Stimulated activated CD4-positive, alpha-beta T cell treated with anti-CD3 and anti-CD28 coated beads, Interleukin-4, amount 100 ng/mL, for 24 hours (primary cell): Measurements from ENCODE around the gene NME9.
A peak's percentile ranks its signal among the peaks of the same experiment; 100 is the strongest.

Source experiments
- DNase-seq: peaks from one replicate; pipeline ENCODE4 v3.0.0-alpha.2; 2020

NME9 gene

GRCh38 chr3:138332472-138333073 lies 2.9 kb upstream of the NME9 start:
- DNase-seq: no peak

- DNase-seq: no peak
Measured at GRCh38 chr3:138331143-138331894, 1.7 kb upstream of the NME9 start.

DNA sequence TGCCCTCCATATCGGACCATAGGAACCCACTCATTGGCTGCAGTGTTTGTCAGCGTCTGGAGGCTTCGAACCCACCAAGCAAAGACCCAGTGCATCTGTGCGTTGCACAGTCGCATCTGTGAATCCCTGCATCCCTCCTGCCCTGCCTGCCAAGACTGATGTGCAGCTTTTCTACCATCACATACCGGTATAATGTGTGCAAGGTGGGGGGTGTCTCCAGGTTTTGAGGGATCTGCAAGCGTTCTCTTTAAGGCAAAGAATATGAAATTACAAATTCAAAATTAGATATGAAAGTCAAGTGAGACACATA lies 288 bp upstream of the NME9 start:
- DNase-seq: no peak

DNA sequence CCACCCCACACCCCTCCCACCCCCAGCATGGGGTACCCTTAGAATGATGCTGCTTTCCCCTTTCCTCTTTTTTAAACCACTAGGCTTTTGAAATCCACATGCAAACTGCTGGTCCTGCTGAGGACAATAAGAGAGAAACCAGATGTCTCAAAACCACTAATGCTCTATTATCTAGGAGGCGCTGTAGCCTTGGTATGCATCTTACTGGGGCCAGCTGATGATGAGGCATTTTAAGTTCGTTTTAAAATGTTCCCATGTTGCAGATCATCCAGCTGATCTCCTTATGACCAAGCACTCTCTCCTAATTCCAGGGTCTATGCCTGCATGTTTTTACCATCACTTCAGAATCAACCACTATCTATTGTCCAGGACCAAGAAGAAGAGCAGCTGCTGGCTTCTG lies 1.3 kb downstream of the NME9 start:
- no peak for DNase-seq

DNA sequence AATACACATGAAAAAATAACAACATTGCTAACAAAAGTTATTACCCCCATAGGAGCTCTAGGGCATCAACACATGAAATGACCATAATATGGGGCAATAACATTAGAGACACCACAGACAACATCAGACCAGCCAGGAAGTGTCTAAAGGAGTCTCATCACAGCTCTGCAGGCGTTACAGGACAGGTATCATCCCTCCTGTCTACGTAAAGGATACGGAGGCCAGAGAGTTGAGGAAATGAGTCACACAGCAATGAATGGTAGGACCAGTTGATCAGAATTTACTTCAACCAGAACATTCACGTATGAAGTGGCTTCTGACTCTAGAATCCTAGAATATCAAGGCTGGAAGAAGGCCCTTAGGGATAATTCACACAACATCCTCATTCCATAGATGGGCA lies 1.8 kb downstream of the NME9 start:
- no peak for DNase-seq

DNA sequence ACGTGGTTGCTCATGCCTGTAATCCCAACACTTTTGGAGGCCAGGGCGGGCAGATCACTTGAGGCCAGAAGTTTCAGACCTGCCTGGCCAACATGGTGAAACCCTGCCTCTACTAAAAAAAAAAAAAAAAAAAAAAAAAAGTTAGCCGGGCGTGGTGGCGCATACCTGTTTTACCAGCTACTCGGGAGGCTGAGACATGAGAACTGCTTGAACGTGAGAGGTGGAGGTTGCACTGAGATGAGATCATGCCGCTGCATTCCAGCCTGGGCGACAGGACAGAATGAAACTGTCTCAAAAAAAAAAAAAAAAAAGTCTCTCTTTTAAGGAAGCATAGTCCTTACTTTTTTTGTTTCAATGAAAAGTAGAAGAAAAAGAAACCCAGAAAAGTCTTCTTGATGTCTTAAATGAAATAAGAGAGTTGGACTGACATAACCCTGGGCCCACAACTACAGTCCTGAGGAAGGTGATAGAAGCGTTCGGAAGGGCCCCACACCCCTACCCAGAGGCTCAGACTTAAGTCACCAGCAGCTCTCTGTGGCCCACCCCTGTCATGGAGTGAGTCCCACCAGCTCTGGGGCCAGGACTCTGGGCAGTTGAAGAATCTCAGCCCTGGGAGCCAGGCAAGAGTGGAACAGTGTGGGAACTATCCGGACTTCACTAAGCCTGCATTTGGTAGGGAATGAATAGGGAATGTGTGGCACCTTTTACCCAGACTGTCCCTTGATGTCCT lies 2.6 kb downstream of the NME9 start:
- DNase-seq: no peak

- DNase-seq: no peak
Measured at GRCh38 chr3:138325990-138326389, 3.7 kb downstream of the NME9 start.

- no peak for DNase-seq
Measured at GRCh38 chr3:138323971-138324370, 5.7 kb downstream of the NME9 start.

DNA sequence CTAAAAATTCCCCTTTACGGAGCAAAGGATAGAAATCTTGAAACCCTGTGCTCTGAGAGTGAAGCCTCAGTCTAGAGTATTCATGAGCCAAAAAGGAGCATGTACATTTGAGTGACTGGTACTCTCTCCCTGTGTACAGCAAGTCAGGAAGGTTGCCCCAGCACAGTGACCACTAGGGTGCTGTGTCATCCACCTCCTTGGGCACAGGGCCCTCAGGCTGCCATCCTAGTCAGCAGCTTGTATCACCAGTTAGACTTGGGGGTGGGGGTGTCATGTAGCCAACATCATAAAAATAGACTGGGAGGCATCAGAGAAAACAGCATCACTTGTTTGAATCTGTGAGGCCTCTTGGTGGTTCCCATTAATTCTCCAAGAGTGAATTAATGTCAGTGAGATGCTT lies 12.0 kb downstream of the NME9 start:
- no peak for DNase-seq

- no peak for DNase-seq
Measured at GRCh38 chr3:138314751-138315150, 14.9 kb downstream of the NME9 start.

DNA sequence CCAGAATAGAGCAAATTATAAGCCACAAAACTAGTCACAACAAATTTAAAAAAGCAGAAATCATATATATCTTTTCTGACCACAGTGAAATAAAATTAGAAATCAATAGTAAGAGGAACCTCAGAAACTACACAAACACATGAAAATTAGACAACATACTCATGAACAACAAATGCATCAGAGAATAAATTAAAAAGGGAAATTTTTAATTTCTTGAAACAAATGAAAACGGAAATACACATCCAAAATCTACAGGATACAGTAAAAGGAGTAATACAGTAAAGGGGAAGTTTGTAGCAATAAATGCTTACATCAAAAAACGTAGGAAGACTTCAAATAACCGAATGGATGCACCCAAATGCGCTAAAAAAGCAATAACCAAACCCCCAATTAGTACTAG lies 19.2 kb downstream of the NME9 start:
- DNase-seq: no peak

DNA sequence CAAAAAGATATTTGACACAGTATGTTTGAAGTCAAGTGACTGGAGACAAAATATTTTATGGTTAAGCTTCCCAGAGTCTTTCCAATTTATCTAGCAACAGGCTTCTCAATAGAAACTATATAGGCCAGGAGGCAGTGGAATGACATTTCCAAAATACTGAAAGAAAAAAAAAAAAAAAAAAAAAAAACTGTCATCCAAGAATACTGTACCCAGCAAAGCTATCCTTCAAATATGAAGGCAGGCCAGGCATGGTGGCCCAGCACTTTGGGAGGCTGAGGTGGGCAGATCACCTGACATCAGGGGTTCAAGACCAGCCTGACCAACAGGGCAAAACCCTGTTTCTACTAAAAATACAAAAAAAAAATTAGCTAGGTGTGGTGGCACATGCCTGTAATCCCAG lies 20.9 kb downstream of the NME9 start:
- no peak for DNase-seq

- DNase-seq: no peak
Measured at GRCh38 chr3:138307899-138308298, 21.8 kb downstream of the NME9 start.

DNA sequence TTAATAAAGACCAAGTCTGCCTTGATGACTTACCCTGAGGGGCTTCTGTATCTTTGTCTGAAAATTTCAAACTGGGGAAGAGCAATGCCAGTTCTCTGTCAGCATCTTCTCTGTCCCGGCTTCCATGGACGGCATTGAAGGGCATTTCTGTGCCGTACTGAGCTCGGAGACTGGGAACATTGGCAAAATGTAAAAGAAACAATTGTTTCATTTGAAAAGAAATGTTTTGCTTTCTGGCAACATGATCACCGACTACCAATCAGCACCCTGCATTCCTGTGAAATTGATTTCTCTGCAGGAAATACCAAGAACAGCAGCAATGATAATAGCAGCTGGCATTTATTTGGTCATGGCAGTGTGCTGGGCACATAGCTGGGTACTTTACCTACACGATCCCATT lies 26.2 kb downstream of the NME9 start:
- DNase-seq: no peak

GRCh38 chr3:138300647-138301046 lies 29.0 kb downstream of the NME9 start:
- no peak for DNase-seq

DNA sequence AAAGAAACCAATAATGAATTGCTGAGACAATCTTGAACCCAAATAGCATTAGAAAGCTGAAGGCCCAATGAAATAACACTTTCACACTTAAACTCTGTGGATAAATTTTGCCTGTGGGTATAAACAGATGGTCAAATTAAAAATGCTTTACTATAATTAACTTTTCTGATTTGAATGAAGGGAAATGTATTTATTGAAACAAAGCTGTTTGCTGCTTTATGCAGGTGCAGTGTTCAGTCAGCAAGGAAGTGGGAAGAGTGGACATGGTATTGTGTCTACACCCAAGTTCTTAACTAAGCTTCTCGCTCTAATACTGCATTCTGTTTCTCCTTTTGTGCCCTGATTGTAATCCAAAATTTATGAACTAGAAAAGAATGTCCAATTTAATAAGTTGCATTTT lies 31.8 kb downstream of the NME9 start:
- DNase-seq: no peak

DNA sequence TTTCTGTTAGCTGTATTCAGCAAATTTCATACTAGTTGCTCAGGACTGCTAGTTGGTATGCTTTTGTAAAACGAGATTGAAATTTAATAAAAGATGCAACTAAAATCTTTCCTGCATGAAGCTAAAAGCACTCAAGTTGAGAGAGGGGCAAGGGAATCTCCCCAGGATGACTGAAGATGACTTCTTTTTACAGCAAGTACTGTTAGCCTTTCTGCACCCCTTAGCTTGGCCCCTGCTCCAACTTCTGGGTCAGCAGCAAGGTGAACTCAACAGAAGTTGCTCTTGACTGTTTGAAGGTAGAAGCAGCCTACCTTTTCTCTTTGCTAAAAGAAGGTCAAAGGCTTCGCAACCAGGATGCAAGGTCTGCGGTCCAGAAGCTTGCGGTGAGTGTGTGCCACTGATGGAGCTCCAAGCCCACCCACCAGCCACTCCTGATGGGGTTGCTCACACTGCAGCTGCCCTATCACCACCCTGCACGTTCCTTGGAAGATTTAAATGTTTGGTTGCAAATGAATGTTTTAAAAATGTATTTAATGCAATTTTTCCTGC lies 32.5 kb downstream of the NME9 start:
- DNase-seq: no peak

DNA sequence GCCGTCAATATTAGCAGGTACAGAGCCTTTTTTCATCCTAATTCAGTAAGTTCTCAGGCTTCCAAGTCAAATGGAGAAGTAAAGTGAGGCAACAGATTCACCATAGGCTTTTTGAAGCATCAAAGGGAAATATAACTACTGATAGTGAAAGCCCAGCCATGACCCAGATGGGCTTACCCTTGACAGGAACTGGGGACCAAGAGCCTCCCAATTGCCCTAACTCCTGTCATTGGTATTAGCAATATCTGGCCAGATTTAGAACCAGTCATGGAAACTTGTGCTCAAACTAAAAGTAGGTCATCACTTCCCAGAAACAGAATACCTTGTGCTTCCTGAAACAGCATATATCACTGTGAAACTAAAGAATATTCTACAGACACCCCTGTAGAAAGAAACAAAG lies 33.0 kb downstream of the NME9 start:
- peak; percentile 22 for DNase-seq

DNA sequence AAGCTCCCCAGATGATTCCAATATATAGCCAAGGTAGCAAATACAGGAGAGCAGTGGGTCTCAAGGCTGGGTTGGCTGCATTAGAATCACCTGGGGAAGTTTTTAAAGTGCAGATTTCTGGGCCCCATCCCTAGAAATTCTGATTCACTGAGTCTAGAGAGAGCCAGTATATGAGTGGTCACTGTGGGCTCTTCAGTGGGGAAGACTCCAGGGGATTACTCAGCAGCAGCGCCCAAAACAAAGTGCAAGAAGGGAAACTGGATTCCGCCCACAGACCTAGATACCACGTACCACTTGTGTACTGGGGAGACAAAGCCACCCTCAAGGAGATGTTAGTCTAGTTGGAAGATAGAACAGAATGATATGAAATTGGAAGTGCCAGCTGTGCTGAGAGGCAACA lies 40.0 kb downstream of the NME9 start:
- DNase-seq: no peak

DNA sequence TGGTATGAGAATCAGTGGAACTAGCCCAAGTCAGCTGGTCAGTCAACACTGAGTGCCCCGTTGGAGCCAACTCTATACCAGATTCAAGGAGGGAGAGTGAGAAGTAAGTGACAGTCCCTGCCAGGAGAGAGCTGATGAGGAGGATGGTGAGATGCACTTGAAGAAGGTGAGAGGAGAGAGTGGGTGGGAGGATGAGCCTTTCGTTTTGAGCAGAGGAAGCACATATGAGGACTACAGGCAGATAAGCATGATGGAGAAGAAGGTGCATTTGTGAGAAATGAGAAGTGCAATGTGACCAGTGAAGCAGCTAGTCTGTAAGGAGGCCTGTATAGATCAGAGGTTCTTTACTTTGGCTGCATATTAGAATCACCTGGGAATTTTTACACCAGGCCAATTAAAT lies 40.4 kb downstream of the NME9 start:
- no peak for DNase-seq

DNA sequence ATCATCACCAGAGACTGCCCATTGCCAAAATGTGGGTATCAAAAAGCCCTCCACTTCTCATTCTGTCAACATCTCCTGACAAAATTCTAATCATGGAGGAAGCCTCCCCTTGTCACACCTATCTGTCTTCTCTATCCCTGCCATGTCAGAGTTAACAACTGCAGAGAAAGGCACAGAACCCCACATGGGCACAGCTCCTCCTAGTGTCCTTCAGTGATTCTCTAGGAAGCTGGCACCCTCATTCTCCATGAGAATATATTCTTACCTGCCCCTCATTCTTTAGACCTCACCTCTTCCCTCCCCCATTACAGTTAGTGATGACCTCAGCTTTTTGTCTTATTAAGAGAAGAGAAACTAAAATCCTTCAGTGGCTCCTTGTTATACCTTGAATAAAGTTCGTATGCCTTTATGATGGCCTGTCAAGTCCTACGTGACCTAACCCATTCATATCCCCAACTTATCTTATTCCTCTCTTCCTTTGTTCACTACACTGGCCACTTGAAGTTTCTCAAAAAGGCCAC lies 44.6 kb downstream of the NME9 start:
- no peak for DNase-seq

- no peak for DNase-seq
Measured at GRCh38 chr3:138284079-138284478, 45.6 kb downstream of the NME9 start.

- no peak for DNase-seq
Measured at GRCh38 chr3:138282836-138283235, 46.8 kb downstream of the NME9 start.

GRCh38 chr3:138281561-138281960 lies 48.1 kb downstream of the NME9 start:
- no peak for DNase-seq
